SIG-M5 treated with dmso at 0.1 percent for 504 hours (cell line): ENCODE results near the gene DYRK1A.

Experiments
- DNase-seq: peaks from one replicate; lab custom pipeline; 2025; ENCODE audit not compliant: unreplicated experiment; lab: John Stamatoyannopoulos, UW

The DYRK1A gene

DNA sequence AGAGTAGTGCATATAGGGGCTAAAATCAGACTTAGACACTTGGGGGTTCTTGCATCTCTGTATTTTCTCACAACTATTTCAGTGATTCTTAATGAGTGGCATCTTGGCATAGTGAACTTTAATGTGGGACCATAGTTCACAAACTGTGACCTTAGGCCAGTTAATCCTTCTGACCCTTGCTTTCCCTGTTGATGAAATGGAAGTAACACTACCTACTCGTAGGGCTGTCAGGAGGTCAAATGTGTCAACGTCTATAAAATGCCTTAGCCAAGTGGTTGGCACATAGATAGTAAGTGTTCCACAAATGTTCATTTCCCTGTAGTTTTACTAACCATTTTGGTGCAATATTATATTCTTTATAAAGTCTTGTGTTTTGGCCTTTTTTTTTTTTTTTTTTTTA, 49.4 kb downstream of the DYRK1A start:
- no peak for DNase-seq

DNA sequence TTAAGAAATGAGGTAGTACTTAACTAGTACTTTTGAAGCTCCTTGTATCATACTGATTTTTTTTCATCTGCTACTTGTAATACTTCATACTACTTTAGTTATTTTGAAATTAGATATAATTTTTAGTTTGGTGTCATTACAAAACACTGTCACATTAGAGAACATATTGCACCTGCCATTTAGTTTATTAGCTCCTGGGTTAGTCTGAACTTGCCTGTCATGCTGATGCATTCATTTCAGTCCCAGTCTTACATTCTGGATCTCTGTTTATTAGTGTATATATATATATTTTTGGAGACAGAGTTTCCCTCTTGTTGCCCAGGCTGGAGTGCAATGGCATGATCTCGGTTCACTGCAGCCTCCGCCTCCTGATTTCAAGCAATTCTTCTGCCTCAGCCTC, 50.3 kb downstream of the DYRK1A start:
- no peak for DNase-seq

- DNase-seq: no peak
Observed at GRCh38 chr21:37419228-37419906, 52.8 kb downstream of the DYRK1A start.

DNA sequence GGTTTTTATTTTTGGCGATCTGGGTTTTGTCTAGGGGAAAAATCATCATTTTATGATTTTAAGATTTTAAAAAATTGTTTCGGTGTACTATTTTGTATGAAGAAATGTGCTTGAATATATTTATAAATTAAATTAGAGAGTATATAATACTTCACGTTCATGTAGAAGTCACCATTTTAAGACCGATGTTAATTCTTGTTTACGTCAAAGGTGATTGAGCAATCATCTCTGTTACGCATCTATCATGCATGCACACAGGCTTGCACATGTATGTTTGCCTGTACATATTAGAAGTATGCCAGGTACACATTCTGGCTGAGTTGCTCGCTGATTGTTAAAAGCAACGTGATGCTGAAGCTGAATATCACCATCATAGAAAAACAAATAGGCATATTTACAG, 54.7 kb downstream of the DYRK1A start:
- no peak for DNase-seq

GRCh38 chr21:37422382-37422781, 55.8 kb downstream of the DYRK1A start:
- no peak for DNase-seq

DNA sequence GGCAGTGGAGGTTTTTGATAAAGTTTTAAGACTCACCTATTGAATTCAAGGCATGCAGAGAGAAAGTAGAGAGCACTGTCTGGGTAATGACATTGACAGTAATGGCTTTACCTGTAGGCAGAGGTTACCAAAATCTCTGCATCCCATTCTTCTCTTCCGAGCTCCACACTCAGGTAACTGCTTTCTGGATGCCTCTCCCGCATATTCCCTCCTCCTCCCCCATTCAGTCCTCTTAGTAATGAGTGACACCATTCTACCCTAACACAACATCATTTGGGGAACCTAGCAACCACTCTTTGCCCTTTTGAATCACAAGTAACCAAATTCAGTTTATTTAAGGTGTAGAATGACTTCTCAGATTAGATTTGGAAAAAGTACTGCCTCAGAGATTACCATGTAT, 56.5 kb downstream of the DYRK1A start:
- DNase-seq: no peak

DNA sequence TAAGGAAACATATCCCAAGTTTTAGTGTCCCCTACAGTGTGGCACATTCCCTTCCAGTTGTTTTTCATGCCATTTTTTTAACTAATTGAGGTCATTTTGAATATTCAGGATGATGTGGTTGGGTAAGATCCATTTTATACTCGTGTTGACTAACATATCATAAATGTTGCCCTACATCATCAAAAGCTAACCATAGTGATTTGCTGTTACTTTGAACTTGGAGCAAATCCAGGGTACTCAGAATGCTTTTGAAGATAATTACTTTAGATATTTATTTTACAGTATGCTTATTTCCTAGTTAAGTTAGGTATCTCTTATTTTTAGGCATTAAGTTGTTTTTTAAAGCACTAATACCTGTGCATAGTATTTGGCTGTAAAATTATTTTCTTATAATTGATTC, 57.8 kb downstream of the DYRK1A start:
- DNase-seq: no peak

GRCh38 chr21:37425001-37425400, 58.4 kb downstream of the DYRK1A start:
- no peak for DNase-seq

DNA sequence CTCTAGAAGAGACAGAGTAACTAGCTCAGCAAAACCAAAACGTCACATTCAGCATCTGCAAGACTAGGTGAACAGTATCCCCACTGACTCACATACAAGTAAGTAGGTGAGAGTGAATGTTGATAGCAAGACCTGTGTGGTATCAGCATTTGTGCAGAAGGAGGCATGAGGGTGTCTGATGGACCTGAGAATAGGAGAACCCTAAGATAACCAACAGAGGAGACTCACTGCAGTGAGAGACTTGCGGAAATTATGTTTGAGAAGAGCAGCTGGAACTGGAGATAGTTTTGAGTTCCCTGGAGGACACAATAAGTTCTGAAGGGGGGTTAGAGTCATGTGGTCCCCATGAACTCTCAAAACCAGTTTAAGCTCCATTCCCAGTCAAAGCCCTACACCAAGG, 59.1 kb downstream of the DYRK1A start:
- no peak for DNase-seq

GRCh38 chr21:37427221-37427620, 60.6 kb downstream of the DYRK1A start:
- DNase-seq: no peak

- DNase-seq: peak; percentile 6
Observed at GRCh38 chr21:37429356-37429755, 62.8 kb downstream of the DYRK1A start.

GRCh38 chr21:37430184-37430821, 63.7 kb downstream of the DYRK1A start:
- no peak for DNase-seq

GRCh38 chr21:37431243-37431642, 64.7 kb downstream of the DYRK1A start:
- DNase-seq: no peak

- DNase-seq: no peak
Observed at GRCh38 chr21:37432710-37433455, 66.3 kb downstream of the DYRK1A start.

DNA sequence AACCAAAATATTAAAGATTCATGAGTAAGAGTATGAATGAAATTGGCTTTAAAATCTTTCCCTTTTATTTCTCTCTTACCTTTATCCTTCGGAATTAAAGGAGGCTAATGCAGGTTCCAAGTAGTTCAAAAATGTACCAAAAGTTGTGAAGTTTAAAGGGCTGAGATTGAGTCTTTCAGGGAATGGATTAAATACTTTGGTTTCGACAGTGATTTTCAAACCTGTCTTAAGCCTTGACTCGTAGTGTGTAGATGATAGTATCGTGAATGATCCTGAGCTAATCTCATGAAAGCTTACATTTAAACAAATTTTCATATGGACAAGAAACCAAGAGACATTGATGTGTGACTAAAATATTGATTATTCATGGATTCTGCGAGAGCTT, 66.9 kb downstream of the DYRK1A start:
- DNase-seq: no peak

DNA sequence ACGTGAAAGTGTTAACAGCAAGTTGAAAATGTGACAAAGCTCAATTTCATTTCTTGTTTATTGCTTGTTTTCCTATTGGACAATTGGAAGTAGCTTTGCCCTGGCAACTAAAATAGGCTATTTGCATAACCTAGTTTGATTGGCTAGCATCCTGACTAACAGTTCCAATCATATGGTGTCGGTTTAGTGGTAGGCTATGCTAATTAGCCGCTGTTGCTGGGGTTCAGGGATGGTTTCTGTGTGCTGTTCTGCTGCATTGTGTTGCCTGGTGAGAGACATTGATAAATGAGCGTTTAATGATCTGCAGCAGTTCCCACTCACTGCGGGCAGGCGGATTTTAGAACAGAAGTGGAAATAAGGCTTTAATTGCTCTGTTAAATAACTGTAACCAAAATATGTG, 68.5 kb downstream of the DYRK1A start:
- DNase-seq: peak; percentile 62

DNA sequence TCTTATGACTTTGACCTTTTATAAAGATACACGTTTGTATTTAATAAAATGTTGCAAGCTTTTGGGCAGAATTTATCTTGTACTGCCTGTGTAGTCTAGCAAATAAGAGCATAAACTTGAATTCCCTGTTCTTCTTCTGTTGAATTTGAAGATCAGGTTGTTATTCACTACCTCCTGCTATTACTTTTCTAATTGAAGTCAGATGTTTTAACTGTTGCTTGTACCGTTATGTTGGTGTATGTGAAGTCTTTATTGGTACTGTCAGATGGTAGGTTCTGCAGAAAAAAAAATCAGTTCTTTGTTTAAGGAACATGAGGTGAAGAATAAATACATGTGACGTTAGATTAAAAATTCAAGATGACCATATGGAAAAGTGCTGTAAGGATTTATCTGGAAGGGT, 69.1 kb downstream of the DYRK1A start:
- DNase-seq: no peak

DNA sequence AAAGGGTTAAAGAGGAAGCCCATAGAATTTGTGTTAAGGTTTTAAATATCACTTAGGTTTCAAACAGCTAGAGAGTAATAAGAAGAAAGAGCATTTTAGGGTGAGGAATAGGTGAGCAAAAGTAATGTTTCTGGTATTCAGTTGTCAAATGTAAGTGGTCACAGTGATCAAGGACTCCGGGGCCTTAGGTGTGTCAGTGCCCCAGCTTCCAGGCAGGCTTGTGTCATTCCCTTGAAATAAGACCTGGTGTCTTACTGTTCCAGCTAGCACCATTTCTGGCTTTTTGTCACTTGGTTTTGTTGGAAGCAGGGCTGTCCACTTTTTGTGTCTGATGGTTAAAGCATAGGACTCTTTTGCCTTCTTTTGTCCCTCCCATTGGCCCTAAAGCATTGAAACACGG, 69.6 kb downstream of the DYRK1A start:
- DNase-seq: no peak

DNA sequence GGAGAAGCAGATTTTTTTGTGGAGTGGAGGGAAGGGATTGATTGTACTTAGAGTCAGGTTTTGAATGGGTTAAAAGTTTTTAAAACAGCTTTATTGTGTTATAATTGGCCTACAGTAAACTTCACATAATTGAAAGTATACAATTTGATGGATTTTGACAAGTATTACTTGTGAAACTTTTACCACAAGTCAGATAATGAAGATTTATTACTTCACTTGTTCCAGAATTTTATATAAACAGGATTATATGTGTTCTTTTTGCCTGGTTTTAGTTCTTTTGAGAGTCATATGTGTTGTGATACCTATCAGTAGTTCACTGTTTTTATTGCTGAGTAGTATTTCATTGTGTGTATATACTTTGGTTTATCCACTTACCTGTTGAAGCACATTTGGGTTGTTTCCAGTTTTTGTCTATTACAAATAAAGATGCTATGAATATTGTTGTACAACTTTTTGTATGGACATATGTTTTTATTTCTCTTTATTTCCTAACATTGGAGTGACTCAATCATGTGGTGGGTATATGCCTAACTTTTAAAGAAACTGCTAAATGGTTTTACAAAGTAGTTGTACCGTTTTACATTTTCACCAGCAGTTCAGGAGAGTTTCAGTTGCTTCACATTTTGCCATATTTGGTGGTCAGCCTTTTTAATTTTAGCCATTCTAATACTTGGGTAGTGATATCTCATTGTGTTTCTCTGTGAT, 71.0 kb downstream of the DYRK1A start:
- DNase-seq: no peak

GRCh38 chr21:37443683-37444082, 77.1 kb downstream of the DYRK1A start:
- DNase-seq: no peak

DNA sequence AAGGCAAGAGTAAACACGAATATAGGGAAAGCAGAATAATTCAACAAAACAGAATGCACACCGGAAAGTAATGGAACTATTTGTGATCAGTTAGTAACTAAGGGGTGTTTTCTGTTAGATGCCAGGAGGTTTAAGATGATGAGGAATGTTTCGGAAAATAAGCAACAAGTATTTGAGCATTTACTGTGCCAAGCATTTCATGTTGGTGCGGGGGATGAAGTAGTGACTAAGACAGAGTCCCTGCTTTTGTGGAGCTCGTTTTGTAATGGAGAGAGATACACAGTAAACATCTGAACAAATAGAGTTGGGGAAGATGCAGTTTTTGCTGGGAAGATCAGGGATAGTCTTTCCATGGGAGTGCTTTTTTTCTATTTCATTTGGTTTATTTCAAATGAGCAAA, 78.7 kb downstream of the DYRK1A start:
- DNase-seq: no peak

DNA sequence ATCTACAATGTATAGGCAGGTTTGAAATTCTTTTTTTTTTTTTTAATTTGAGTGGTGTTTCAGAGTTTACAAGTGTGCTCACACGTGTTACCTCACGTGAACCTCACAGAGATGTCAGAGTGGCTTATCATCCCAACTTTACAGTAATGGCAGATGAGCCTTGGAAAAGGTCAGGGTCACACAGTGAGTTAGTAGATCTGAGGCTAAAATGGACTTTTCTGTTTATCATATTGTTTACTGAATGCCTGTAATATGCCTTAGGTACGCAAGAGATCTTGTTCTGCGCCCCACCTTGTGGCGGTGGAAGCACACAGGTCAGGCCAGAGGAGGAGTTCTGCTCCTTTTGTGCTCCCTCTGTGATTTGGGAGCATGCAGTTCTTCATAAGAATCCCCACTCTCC, 80.0 kb downstream of the DYRK1A start:
- no peak for DNase-seq
